H1 (cell line): ENCODE results near the gene INPP5B. TPM values are rescaled to one million over a fixed set of nuclear protein-coding genes. Genes with fewer than 3 reads are reported as not detected.

Source experiments
- CTCF ChIA-PET: fragments of 300-600 bp; sonication (Branson Sonifier 250); formaldehyde crosslinking; loops from one replicate; lab custom pipeline; 2021; ENCODE audit not compliant: partially characterized antibody; lab: Charles Lee
- POLR2A ChIA-PET: fragments of 300-600 bp; sonication (Branson Sonifier 250); formaldehyde crosslinking; loops from one replicate; lab custom pipeline; 2021; ENCODE audit warnings: inconsistent platforms; ENCODE audit not compliant: partially characterized antibody; lab: Charles Lee
- DNase-seq, 2 experiments: peaks; one replicate each; pipeline versions ENCODE4 v3.0.0 to v3.0.0-alpha.2; 2010 to 2022; ENCODE audit warnings: low spot score in 2 of 2, low read depth in 1 of 2, mixed read lengths in 1 of 2
- FAIRE-seq: peaks from 2 replicates; lab custom pipeline; 2011; peaks lifted over from hg19 to GRCh38; lab: Jason Lieb, UNC
- H2AFZ ChIP-seq: 2 replicates; pipeline ENCODE4 v1.8.1; 2012; ENCODE audit warnings: low read length, inconsistent platforms
- H2AK5ac ChIP-seq: 2 replicates; pipeline ENCODE4 v1.6.1; 2013; ENCODE audit warnings: low read depth, low read length
- H2BK120ac ChIP-seq: replicated peaks from 2 replicates; pipeline ENCODE3; 2013; ENCODE audit warnings: low read depth, low read length, inconsistent platforms
- H2BK12ac ChIP-seq: 2 replicates; pipeline ENCODE4 v1.6.1; 2013; ENCODE audit warnings: low read depth, low read length
- H2BK15ac ChIP-seq: 2 replicates; pipeline ENCODE4 v1.6.1; 2013; ENCODE audit warnings: low read length
- H2BK20ac ChIP-seq: 2 replicates; pipeline ENCODE4 v1.6.1; 2013; ENCODE audit warnings: low read length
- H2BK5ac ChIP-seq: 2 replicates; pipeline ENCODE4 v1.6.1; 2013; ENCODE audit warnings: low read depth, low read length
- H3K14ac ChIP-seq: 2 replicates; pipeline ENCODE4 v1.6.1; 2013; ENCODE audit warnings: inconsistent platforms; ENCODE audit not compliant: insufficient read length
- H3K18ac ChIP-seq: 2 replicates; pipeline ENCODE4 v1.6.1; 2013; ENCODE audit warnings: low read length; ENCODE audit errors: extremely low read depth
- H3K23ac ChIP-seq: 2 replicates; pipeline ENCODE4 v1.6.1; 2013; ENCODE audit warnings: inconsistent platforms; ENCODE audit not compliant: insufficient read length
- H3K23me2 ChIP-seq: 2 replicates; pipeline ENCODE4 v1.6.1; 2013; ENCODE audit warnings: low read depth, low read length
- H3K27ac ChIP-seq: 2 replicates; pipeline ENCODE4 v1.6.1; 2011; ENCODE audit warnings: low read depth, low read length, inconsistent platforms
- H3K27me3 ChIP-seq, 4 experiments: replicated peaks in 1 of 4; 1 replicate in 1 of 4; 2 replicates in 3 of 4; pipeline versions ENCODE4 v1.6.1 to v1.8.1; 2011 to 2013; ENCODE audit warnings: low read length in 3 of 4, mild to moderate bottlenecking in 3 of 4, inconsistent platforms in 2 of 4, mixed read lengths in 2 of 4, moderate library complexity in 1 of 4; ENCODE audit not compliant: control insufficient read depth in 3 of 4, insufficient read depth in 3 of 4; ENCODE audit errors: extremely low read depth in 1 of 4
- H3K36me3 ChIP-seq, 4 experiments: 2 replicates each; pipeline versions ENCODE4 v1.6.1 to v1.8.1; 2011 to 2013; ENCODE audit warnings: mild to moderate bottlenecking in 4 of 4, low read length in 3 of 4, moderate library complexity in 2 of 4, control low read depth in 1 of 4, inconsistent platforms in 1 of 4; ENCODE audit not compliant: insufficient read depth in 4 of 4, control insufficient read depth in 2 of 4
- H3K4ac ChIP-seq: replicated peaks from 2 replicates; pipeline ENCODE3; 2013; ENCODE audit warnings: low read length, low read depth, mixed read lengths, inconsistent platforms; ENCODE audit not compliant: insufficient read length
- H3K4me1 ChIP-seq, 4 experiments: replicated peaks in 1 of 4; 1 replicate in 1 of 4; 2 replicates in 3 of 4; pipeline versions ENCODE4 v1.6.1 to v1.8.1; 2011 to 2013; ENCODE audit warnings: low read length in 3 of 4, inconsistent platforms in 2 of 4, mixed read lengths in 1 of 4; ENCODE audit not compliant: insufficient read depth in 4 of 4, control insufficient read depth in 3 of 4
- H3K4me2 ChIP-seq, 2 experiments: 2 replicates each; pipeline versions ENCODE4 v1.6.1 to v1.8.1; 2011 to 2013; ENCODE audit warnings: low read depth in 2 of 2, low read length in 2 of 2, control low read depth in 1 of 2, inconsistent platforms in 1 of 2, mild to moderate bottlenecking in 1 of 2; ENCODE audit not compliant: insufficient read depth in 1 of 2
- H3K4me3 ChIP-seq, 4 experiments: fragments of 200-600, 300-600 bp in 1 of 4; sonication (generic), shearing (Covaris generic), sonication (Bioruptor Twin) in 1 of 4; 2 replicates each; pipeline versions ENCODE4 v1.5.1 to v1.8.1; 2011 to 2016; ENCODE audit warnings: low read length in 4 of 4, low read depth in 3 of 4, control low read depth in 2 of 4, inconsistent platforms in 2 of 4, mild to moderate bottlenecking in 2 of 4, mixed read lengths in 1 of 4, moderate library complexity in 1 of 4; ENCODE audit not compliant: insufficient read depth in 2 of 4; ENCODE audit errors: extremely low read depth in 1 of 4
- H3K56ac ChIP-seq: replicated peaks from 2 replicates; pipeline ENCODE3; 2013; ENCODE audit warnings: low read depth, mild to moderate bottlenecking, mixed read lengths, low read length, inconsistent platforms; ENCODE audit not compliant: insufficient read length
- H3K79me1 ChIP-seq: 2 replicates; pipeline ENCODE4 v1.6.1; 2013; ENCODE audit warnings: low read depth, low read length, control low read depth
- H3K79me2 ChIP-seq, 2 experiments: 2 replicates each; pipeline versions ENCODE4 v1.6.1 to v1.8.1; 2012 to 2013; ENCODE audit warnings: low read length in 2 of 2, mild to moderate bottlenecking in 2 of 2, inconsistent platforms in 1 of 2; ENCODE audit not compliant: insufficient read depth in 2 of 2, control insufficient read depth in 1 of 2
- H3K9ac ChIP-seq, 4 experiments: replicated peaks in 1 of 4; 1 replicate in 1 of 4; 2 replicates in 3 of 4; pipeline versions ENCODE4 v1.6.1 to v1.8.1; 2011 to 2013; ENCODE audit warnings: low read depth in 3 of 4, low read length in 3 of 4, control low read depth in 2 of 4, mild to moderate bottlenecking in 2 of 4, moderate library complexity in 2 of 4, inconsistent platforms in 1 of 4; ENCODE audit errors: extremely low read depth in 1 of 4
- H3K9me3 ChIP-seq, 2 experiments: 2 replicates each; pipeline versions ENCODE4 v1.6.1 to v1.8.1; 2012 to 2013; ENCODE audit warnings: mild to moderate bottlenecking in 2 of 2, moderate library complexity in 2 of 2, control low read depth in 1 of 2, inconsistent platforms in 1 of 2, low read depth in 1 of 2, low read length in 1 of 2, mixed read lengths in 1 of 2; ENCODE audit not compliant: insufficient read depth in 2 of 2
- H4K20me1 ChIP-seq, 2 experiments: replicated peaks in 1 of 2; 2 replicates each; pipeline versions ENCODE3 to v1.8.1; 2011 to 2013; ENCODE audit warnings: inconsistent platforms in 2 of 2, low read length in 2 of 2, mild to moderate bottlenecking in 1 of 2; ENCODE audit not compliant: insufficient read depth in 2 of 2, control insufficient read depth in 1 of 2
- H4K5ac ChIP-seq: 2 replicates; pipeline ENCODE4 v1.6.1; 2013; ENCODE audit warnings: low read length, low read depth, mixed read lengths, inconsistent platforms; ENCODE audit not compliant: insufficient read length
- H4K8ac ChIP-seq: 2 replicates; pipeline ENCODE4 v1.8.0; 2013; ENCODE audit warnings: mild to moderate bottlenecking, moderate library complexity, low read length, inconsistent platforms; ENCODE audit not compliant: insufficient read depth; ENCODE audit errors: extremely low read depth
- H4K91ac ChIP-seq: replicated peaks from 2 replicates; pipeline ENCODE3; 2013; ENCODE audit warnings: low read length, mixed read lengths, inconsistent platforms; ENCODE audit not compliant: insufficient read length
- CEBPB ChIP-seq: IDR thresholded peaks from 2 replicates; pipeline ENCODE4 v1.6.1; 2012; ENCODE audit warnings: low read depth, low read length
- GABPA ChIP-seq: IDR thresholded peaks from 2 replicates; pipeline ENCODE4 v1.6.1; 2011; ENCODE audit warnings: mild to moderate bottlenecking, low read length, moderate library complexity, borderline replicate concordance; ENCODE audit not compliant: insufficient read depth
- GTF2F1 ChIP-seq: IDR thresholded peaks from 2 replicates; pipeline ENCODE4 v1.6.1; 2012; ENCODE audit warnings: low read depth, low read length, improper control_type of control experiment, borderline replicate concordance
- RBBP5 ChIP-seq: IDR thresholded peaks from 2 replicates; pipeline ENCODE4 v1.7.1; 2012; ENCODE audit warnings: low read depth, mild to moderate bottlenecking, inconsistent platforms, low read length, moderate library complexity, borderline replicate concordance
- SAP30 ChIP-seq: fragments of 300-600 bp; sonication (generic); IDR thresholded peaks from 2 replicates; pipeline ENCODE4 v1.7.1; 2012; ENCODE audit warnings: low read length, moderate library complexity, mild to moderate bottlenecking, inconsistent platforms; ENCODE audit not compliant: insufficient read depth, insufficient replicate concordance
- SIRT6 ChIP-seq: IDR thresholded peaks from one replicate; pipeline ENCODE4 v1.7.1; 2012; ENCODE audit warnings: low read length, inconsistent platforms
- SP2 ChIP-seq: IDR thresholded peaks from 2 replicates; pipeline ENCODE4 v1.6.1; 2012; ENCODE audit warnings: mild to moderate bottlenecking, low read length, inconsistent platforms
- ZNF274 ChIP-seq: IDR thresholded peaks from 2 replicates; pipeline ENCODE4 v1.7.0; 2012; ENCODE audit warnings: low read length, borderline replicate concordance; ENCODE audit errors: extremely low read depth
- WGBS, 2 experiments: shearing (Covaris generic) in 1 of 2; methylation state at CpG; one replicate each; pipeline versions ENCODE4 v1.1.6 to v1.1.7; 2013 to 2015; ENCODE audit warnings: low lambda C conversion rate in 2 of 2, mixed read lengths in 2 of 2, inconsistent platforms in 1 of 2, low coverage in 1 of 2, missing lambda C conversion rate in 1 of 2; ENCODE audit not compliant: insufficient replicate concordance in 2 of 2, insufficient coverage in 1 of 2, insufficient read length in 1 of 2; ENCODE audit errors: extremely low coverage in 1 of 2, missing lambda C conversion rate in 1 of 2; 5-methylcytosine and 5-hydroxymethylcytosine counted together
- polyA plus RNA-seq, 7 experiments: library from polyadenylated mRNA; depleted of rRNA in 3 of 7; stranded (reverse) in 5 of 7; unstranded in 2 of 7; fragments of >200 nt in 5 of 7; fragments of 200-250 nt in 2 of 7; gene quantifications; 1 replicate in 5 of 7; 2 replicates in 1 of 7; 4 replicates in 1 of 7; pipeline versions ENCODE4 v1.2.1 to v1.2.3, GENCODE V29; 2011 to 2013; ENCODE audit warnings: missing spikeins in 2 of 7, mixed read lengths in 2 of 7
- total RNA-seq: library from RNA; stranded (reverse); fragmentation: NEBNext Ultra II Directional; extraction: Animal tissue kit (Norgen Biotek cat#: 25700); gene quantifications from 2 replicates; pipeline ENCODE4 v1.2.1, GENCODE V29; 2021
- TF ChIP-seq, protein P1 (sequence below): IDR thresholded peaks from 2 replicates; pipeline ENCODE4 v1.6.1; 2012; ENCODE audit warnings: low read length, inconsistent platforms
- TF ChIP-seq, protein P2 (sequence below): IDR thresholded peaks from 2 replicates; pipeline ENCODE4 v1.6.1; 2012; ENCODE audit warnings: inconsistent platforms
- TF ChIP-seq, protein P3 (sequence below): IDR thresholded peaks from 2 replicates; pipeline ENCODE4 v1.6.1; 2011; ENCODE audit warnings: low read depth, mild to moderate bottlenecking, low read length; ENCODE audit not compliant: insufficient read depth

The INPP5B gene
- total and polyA plus RNA-seq, 2 of the 8 experiments (the other 6 are each of a cell fraction or from before 2014, with no cell fraction given) = 14.0 to 23.7 TPM

DNA sequence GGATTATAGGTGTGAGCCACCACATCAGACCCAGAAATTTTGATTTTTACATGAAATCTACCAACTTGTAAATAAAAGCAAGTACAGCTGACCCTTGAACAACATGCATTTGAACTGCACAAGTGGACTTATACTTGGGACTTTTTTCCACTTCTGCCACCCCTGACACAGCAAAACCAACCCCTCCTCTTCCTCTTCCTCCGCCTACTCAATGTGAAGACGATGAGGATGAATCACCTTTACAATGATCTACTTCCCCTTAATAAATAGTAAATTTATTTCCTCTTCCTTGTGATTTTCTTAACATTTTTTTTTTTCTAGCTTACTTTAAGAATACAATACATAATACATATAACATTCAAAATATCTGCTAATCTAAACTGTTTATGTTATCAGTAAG, 121.3 kb downstream of the INPP5B start:
- no peak overlapping the region for H3K18ac ChIP-seq
- FAIRE-seq (no peak), DNase-seq (no peak)
- no peak overlapping the region for H3K56ac ChIP-seq
- H3K14ac ChIP-seq = no peak overlapping the region
- no peak overlapping the region for H2AFZ ChIP-seq
- H3K23ac ChIP-seq = no peak overlapping the region
- H3K27me3 ChIP-seq = no peaks in the 10 kb centered on the region
- H4K5ac ChIP-seq = no peak overlapping the region
- H3K4me3 ChIP-seq = no peak overlapping the region
- no peak overlapping the region for H2BK20ac ChIP-seq
- H2BK15ac ChIP-seq = no peak overlapping the region
- H3K79me2 ChIP-seq = no peaks in the 10 kb centered on the region
- no peak overlapping the region for H3K4ac ChIP-seq
- no peaks in the 10 kb centered on the region for H4K20me1 ChIP-seq
- WGBS, 2 experiments = 100% methylated on average over 2 of the region's 2 CpGs; no CpG with 5 or more reads in 1 of the 2 experiments
- no peaks in the 10 kb centered on the region for H3K9me3 ChIP-seq
- no peak overlapping the region for H2BK5ac ChIP-seq
- POLR2A ChIA-PET = no interaction called here
- H2BK120ac ChIP-seq = no peak overlapping the region
- CTCF ChIA-PET = interaction anchor here (0.6 to 1.8 kb wide), 3 partner anchors 27 to 56 kb away, joined by 3 to 5 read pairs (median 3); partner anchors contain the start of gene MTF1
- H3K23me2 ChIP-seq = no peaks in the 10 kb centered on the region
- no peak overlapping the region for H2BK12ac ChIP-seq
- no peaks in the 10 kb centered on the region for H3K79me1 ChIP-seq
- no peak overlapping the region for H3K27ac ChIP-seq
- H4K8ac ChIP-seq = no peak overlapping the region
- H3K9ac ChIP-seq = no peak overlapping the region
- no peaks in the 10 kb centered on the region for H3K4me1 ChIP-seq
- H2AK5ac ChIP-seq = no peak overlapping the region
- H3K36me3 ChIP-seq = peaks cover 7 to 28% (median 21%) of the 10 kb centered on the region in 4 experiments
- H3K4me2 ChIP-seq = no peak overlapping the region
- H4K91ac ChIP-seq = no peak overlapping the region
- TF ChIP-seq GTF2F1 (no peak), SP2 (no peak), CEBPB (no peak), RBBP5 (no peak), ZNF274 (no peak), SAP30 (no peak), GABPA (no peak), SIRT6 (no peak)
- TF ChIP-seq, protein P1, sequence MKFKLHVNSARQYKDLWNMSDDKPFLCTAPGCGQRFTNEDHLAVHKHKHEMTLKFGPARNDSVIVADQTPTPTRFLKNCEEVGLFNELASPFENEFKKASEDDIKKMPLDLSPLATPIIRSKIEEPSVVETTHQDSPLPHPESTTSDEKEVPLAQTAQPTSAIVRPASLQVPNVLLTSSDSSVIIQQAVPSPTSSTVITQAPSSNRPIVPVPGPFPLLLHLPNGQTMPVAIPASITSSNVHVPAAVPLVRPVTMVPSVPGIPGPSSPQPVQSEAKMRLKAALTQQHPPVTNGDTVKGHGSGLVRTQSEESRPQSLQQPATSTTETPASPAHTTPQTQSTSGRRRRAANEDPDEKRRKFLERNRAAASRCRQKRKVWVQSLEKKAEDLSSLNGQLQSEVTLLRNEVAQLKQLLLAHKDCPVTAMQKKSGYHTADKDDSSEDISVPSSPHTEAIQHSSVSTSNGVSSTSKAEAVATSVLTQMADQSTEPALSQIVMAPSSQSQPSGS = no peak
- TF ChIP-seq, protein P2, sequence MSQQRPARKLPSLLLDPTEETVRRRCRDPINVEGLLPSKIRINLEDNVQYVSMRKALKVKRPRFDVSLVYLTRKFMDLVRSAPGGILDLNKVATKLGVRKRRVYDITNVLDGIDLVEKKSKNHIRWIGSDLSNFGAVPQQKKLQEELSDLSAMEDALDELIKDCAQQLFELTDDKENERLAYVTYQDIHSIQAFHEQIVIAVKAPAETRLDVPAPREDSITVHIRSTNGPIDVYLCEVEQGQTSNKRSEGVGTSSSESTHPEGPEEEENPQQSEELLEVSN = no peak
- TF ChIP-seq, protein P3, sequence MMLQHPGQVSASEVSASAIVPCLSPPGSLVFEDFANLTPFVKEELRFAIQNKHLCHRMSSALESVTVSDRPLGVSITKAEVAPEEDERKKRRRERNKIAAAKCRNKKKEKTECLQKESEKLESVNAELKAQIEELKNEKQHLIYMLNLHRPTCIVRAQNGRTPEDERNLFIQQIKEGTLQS = no peak
